HEK293 (cell line): ENCODE results near the gene KIF21A.
A peak's percentile ranks its signal among the peaks of the same experiment; 100 is the strongest.

Source experiments
- CTCF ChIA-PET: fragments of 350-600 bp; formaldehyde crosslinking; extraction: SDS; loops from one replicate; lab custom pipeline; 2021; ENCODE audit warnings: antibody characterized with exemption; lab: Yijun Ruan, JAX
- POLR2A ChIA-PET: fragments of 300-600 bp; formaldehyde crosslinking; extraction: SDS; loops from one replicate; lab custom pipeline; 2020; ENCODE audit warnings: antibody characterized with exemption, inconsistent platforms; lab: Yijun Ruan, JAX
- H3K27ac ChIP-seq: fragments of 200-500 bp; sonication (Bioruptor generic); 2 replicates; pipeline ENCODE4 v1.5.1; 2014; ENCODE audit warnings: low read depth, low read length, control low read depth, inconsistent platforms; ENCODE audit errors: extremely low read depth
- H3K36me3 ChIP-seq, 2 experiments: fragments of 200-500 bp in 1 of 2; sonication (Bioruptor generic) in 1 of 2; 1 replicate in 1 of 2; 2 replicates in 1 of 2; pipeline ENCODE4 v1.5.1; 2014 to 2017; ENCODE audit warnings: inconsistent platforms in 2 of 2, low read length in 2 of 2; ENCODE audit not compliant: control insufficient read depth in 2 of 2, insufficient read depth in 1 of 2
- H3K4me1 ChIP-seq: fragments of 200-500 bp; sonication (Bioruptor generic); 2 replicates; pipeline ENCODE4 v1.5.1; 2014; ENCODE audit warnings: mild to moderate bottlenecking, low read length, inconsistent platforms; ENCODE audit not compliant: control insufficient read depth, insufficient read depth
- H3K4me3 ChIP-seq: 2 replicates; pipeline ENCODE4 v1.5.1; 2011; ENCODE audit warnings: low read depth, mild to moderate bottlenecking, control low read depth, low read length, moderate library complexity
- H3K9me3 ChIP-seq: fragments of 200-500 bp; sonication (Bioruptor generic); 2 replicates; pipeline ENCODE4 v1.5.1; 2014; ENCODE audit warnings: low read depth, low read length, inconsistent platforms; ENCODE audit not compliant: control insufficient read depth, insufficient read depth
- GLIS2 ChIP-seq: fragments of 450-650 bp; formaldehyde crosslinking; IDR thresholded peaks from 2 replicates; pipeline ENCODE4 v1.5.1; 2016; ENCODE audit warnings: missing biosample characterization, missing genetic modification characterization
- HOXC10 ChIP-seq: sonication (generic); formaldehyde crosslinking; IDR thresholded peaks from 2 replicates; pipeline ENCODE4 v1.8.1; 2023; ENCODE audit warnings: mild to moderate bottlenecking, missing genetic modification reagents
- MEIS1 ChIP-seq: sonication (generic); formaldehyde crosslinking; IDR thresholded peaks from 2 replicates; pipeline ENCODE4 v1.8.1; 2022; ENCODE audit warnings: missing genetic modification reagents, mild to moderate bottlenecking, borderline replicate concordance
- SP3 ChIP-seq: fragments of 450-650 bp; formaldehyde crosslinking; IDR thresholded peaks from 2 replicates; pipeline ENCODE4 v1.5.1; 2016; ENCODE audit warnings: missing biosample characterization, missing genetic modification characterization
- SP7 ChIP-seq: fragments of 450-650 bp; formaldehyde crosslinking; IDR thresholded peaks from 2 replicates; pipeline ENCODE4 v1.5.1; 2016; ENCODE audit warnings: missing biosample characterization, missing genetic modification characterization
- YY1 ChIP-seq: fragments of 450-650 bp; formaldehyde crosslinking; IDR thresholded peaks from 2 replicates; pipeline ENCODE4 v1.5.1; 2018; ENCODE audit warnings: missing biosample characterization, missing genetic modification characterization
- ZBTB1 ChIP-seq: fragments of 450-650 bp; formaldehyde crosslinking; IDR thresholded peaks from 2 replicates; pipeline ENCODE4 v1.5.1; 2016; ENCODE audit warnings: missing biosample characterization, missing genetic modification characterization
- ZBTB17 ChIP-seq: fragments of 450-650 bp; formaldehyde crosslinking; IDR thresholded peaks from 2 replicates; pipeline ENCODE4 v1.5.1; 2016; ENCODE audit warnings: missing biosample characterization, missing genetic modification characterization
- ZBTB20 ChIP-seq: fragments of 450-650 bp; formaldehyde crosslinking; IDR thresholded peaks from 2 replicates; pipeline ENCODE4 v1.5.1; 2016; ENCODE audit warnings: missing biosample characterization, missing genetic modification characterization
- ZBTB8A ChIP-seq: fragments of 450-650 bp; formaldehyde crosslinking; IDR thresholded peaks from 2 replicates; pipeline ENCODE4 v1.5.1; 2016; ENCODE audit warnings: missing biosample characterization, missing genetic modification characterization
- ZFHX2 ChIP-seq: fragments of 450-650 bp; formaldehyde crosslinking; conservative IDR thresholded peaks from 2 replicates; pipeline ENCODE4 v1.5.1; 2016; ENCODE audit warnings: missing biosample characterization, missing genetic modification characterization
- ZIC2 ChIP-seq: fragments of 450-650 bp; formaldehyde crosslinking; IDR thresholded peaks from 2 replicates; pipeline ENCODE4 v1.5.1; 2016; ENCODE audit warnings: missing biosample characterization, missing genetic modification characterization
- ZNF155 ChIP-seq: fragments of 450-650 bp; formaldehyde crosslinking; IDR thresholded peaks from 2 replicates; pipeline ENCODE4 v1.5.1; 2016; ENCODE audit warnings: missing biosample characterization, missing genetic modification characterization
- ZNF23 ChIP-seq: fragments of 450-650 bp; formaldehyde crosslinking; IDR thresholded peaks from 2 replicates; pipeline ENCODE4 v1.5.1; 2016; ENCODE audit warnings: missing biosample characterization, missing genetic modification characterization, borderline replicate concordance
- ZNF335 ChIP-seq: fragments of 450-650 bp; formaldehyde crosslinking; conservative IDR thresholded peaks from 2 replicates; pipeline ENCODE4 v1.5.1; 2016; ENCODE audit warnings: missing biosample characterization, missing genetic modification characterization
- ZNF610 ChIP-seq: fragments of 450-650 bp; formaldehyde crosslinking; IDR thresholded peaks from 2 replicates; pipeline ENCODE4 v1.5.1; 2016; ENCODE audit warnings: missing biosample characterization, missing genetic modification characterization, borderline replicate concordance
- ZNF747 ChIP-seq: fragments of 450-650 bp; formaldehyde crosslinking; IDR thresholded peaks from 2 replicates; pipeline ENCODE4 v1.5.1; 2016; ENCODE audit warnings: missing biosample characterization, missing genetic modification characterization
- ZNF76 ChIP-seq: fragments of 450-650 bp; formaldehyde crosslinking; IDR thresholded peaks from 2 replicates; pipeline ENCODE4; 2016; ENCODE audit warnings: low read depth, missing biosample characterization, missing genetic modification characterization, borderline replicate concordance
- ZNF776 ChIP-seq: fragments of 450-650 bp; formaldehyde crosslinking; IDR thresholded peaks from 2 replicates; pipeline ENCODE4 v1.5.0; 2017; ENCODE audit warnings: missing biosample characterization, missing genetic modification characterization, borderline replicate concordance
- TF ChIP-seq, protein P1 (sequence below): fragments of 450-650 bp; formaldehyde crosslinking; IDR thresholded peaks from 2 replicates; pipeline ENCODE4 v1.5.1; 2016; ENCODE audit warnings: missing biosample characterization, missing genetic modification characterization
- TF ChIP-seq, protein P2 (sequence below): fragments of 450-650 bp; formaldehyde crosslinking; optimal IDR thresholded peaks from 2 replicates; pipeline ENCODE3; 2016; ENCODE audit warnings: missing biosample characterization, mild to moderate bottlenecking, missing genetic modification characterization
- TF ChIP-seq, protein P3 (sequence below): fragments of 450-650 bp; formaldehyde crosslinking; IDR thresholded peaks from 2 replicates; pipeline ENCODE4 v1.5.1; 2017; ENCODE audit warnings: missing biosample characterization, missing genetic modification characterization
- TF ChIP-seq, protein P4 (sequence below): fragments of 450-650 bp; formaldehyde crosslinking; IDR thresholded peaks from 2 replicates; pipeline ENCODE4 v1.5.1; 2016; ENCODE audit warnings: missing biosample characterization, missing genetic modification characterization
- TF ChIP-seq, protein P5 (sequence below): fragments of 450-650 bp; formaldehyde crosslinking; IDR thresholded peaks from 2 replicates; pipeline ENCODE4 v1.5.1; 2017; ENCODE audit warnings: missing biosample characterization, missing genetic modification characterization

The KIF21A gene, protein sequence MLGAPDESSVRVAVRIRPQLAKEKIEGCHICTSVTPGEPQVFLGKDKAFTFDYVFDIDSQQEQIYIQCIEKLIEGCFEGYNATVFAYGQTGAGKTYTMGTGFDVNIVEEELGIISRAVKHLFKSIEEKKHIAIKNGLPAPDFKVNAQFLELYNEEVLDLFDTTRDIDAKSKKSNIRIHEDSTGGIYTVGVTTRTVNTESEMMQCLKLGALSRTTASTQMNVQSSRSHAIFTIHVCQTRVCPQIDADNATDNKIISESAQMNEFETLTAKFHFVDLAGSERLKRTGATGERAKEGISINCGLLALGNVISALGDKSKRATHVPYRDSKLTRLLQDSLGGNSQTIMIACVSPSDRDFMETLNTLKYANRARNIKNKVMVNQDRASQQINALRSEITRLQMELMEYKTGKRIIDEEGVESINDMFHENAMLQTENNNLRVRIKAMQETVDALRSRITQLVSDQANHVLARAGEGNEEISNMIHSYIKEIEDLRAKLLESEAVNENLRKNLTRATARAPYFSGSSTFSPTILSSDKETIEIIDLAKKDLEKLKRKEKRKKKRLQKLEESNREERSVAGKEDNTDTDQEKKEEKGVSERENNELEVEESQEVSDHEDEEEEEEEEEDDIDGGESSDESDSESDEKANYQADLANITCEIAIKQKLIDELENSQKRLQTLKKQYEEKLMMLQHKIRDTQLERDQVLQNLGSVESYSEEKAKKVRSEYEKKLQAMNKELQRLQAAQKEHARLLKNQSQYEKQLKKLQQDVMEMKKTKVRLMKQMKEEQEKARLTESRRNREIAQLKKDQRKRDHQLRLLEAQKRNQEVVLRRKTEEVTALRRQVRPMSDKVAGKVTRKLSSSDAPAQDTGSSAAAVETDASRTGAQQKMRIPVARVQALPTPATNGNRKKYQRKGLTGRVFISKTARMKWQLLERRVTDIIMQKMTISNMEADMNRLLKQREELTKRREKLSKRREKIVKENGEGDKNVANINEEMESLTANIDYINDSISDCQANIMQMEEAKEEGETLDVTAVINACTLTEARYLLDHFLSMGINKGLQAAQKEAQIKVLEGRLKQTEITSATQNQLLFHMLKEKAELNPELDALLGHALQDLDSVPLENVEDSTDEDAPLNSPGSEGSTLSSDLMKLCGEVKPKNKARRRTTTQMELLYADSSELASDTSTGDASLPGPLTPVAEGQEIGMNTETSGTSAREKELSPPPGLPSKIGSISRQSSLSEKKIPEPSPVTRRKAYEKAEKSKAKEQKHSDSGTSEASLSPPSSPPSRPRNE (N-terminal part only)

DNA sequence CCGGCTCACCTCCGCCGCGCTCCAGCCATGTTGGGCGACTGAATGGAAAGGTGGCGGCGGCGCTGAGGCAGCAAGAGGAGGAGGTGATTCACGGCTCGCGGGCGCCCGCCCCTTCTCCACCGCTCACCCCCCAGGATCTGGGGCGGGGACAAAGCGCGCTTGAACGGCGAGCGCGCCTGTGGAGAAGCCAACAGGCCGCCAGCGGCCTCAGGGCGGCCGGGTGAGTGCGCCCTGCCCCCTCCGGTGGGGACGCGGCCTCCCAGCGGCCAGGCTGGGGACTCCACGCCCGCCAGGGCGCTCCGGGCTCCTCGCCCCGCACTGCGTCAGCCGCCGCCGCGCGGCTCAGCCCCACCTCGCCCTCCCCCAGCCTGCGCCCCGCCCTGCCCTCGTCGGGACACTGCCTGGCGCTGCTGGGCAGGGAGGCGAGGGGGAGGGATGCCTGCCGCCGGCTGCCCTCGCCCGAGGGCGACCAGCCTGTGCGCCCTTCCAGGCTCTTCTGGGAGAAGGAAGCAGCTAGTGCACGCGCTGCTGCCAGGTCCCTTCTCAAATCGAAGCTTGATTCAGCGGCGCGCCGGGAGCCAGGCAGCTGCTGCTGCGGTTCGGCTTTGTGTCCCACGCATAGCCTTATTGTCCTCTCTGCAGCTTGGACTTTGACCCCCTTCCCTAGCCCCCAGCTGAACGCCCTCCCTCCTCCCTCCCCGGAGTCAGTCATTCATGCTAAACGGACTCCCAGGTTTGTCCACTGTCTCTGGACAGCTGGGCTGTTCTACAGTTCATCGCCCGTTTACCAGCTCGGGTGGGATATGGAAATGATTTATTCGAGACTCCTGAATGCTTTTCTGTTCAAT, at the start of gene KIF21A:
Gene KIF21A, minus strand, starts transcription at position 40 of the 848 bp plus-strand sequence. CDS start 150 bp downstream, outside the sequence.
- Histone ChIP-seq H3K4me1 (peaks cover 17% of the 10 kb centered on the region), H3K36me3 (no peaks in the 10 kb centered on the region), H3K27ac (peak within 1 kb of the TSS; percentile 96), H3K9me3 (no peaks in the 10 kb centered on the region), H3K4me3 (peak within 1 kb of the TSS; percentile 76)
- ChIA-PET POLR2A (interaction anchor here (1.8 kb wide), 1 partner anchor 176 kb away, joined by 7 read pairs; the partner anchor contains the start of gene ABCD2), CTCF (interaction anchor here (0.6 to 0.8 kb wide), 4 partner anchors 78 to 1054 kb away, joined by 3 to 4 read pairs (median 3); partner anchors contain the start of gene ABCD2)
- TF ChIP-seq ZBTB1 (no peak), ZBTB8A (tag by site-specific recombination) (peak; percentile 98), ZNF335 (tag by site-specific recombination) (peak; percentile 61), ZIC2 (peak; percentile 83), ZNF155 (tag by site-specific recombination) (no peak), ZNF747 (tag by site-specific recombination) (no peak), ZFHX2 (tag by site-specific recombination) (no peak; the same call in 1 of the 2 replicates), ZNF23 (tag by site-specific recombination) (no peak), HOXC10 (CRISPR knock-in tag) (no peak), ZNF776 (tag by site-specific recombination) (no peak), YY1 (tag by site-specific recombination) (peak; percentile 77), ZBTB17 (peak; percentile 48), GLIS2 (peak; percentile 97), ZBTB20 (tag by site-specific recombination) (peak; percentile 6; the same call in 1 of the 2 replicates), SP3 (peak; percentile 80), SP7 (0 out of 2 replicates have a peak, but pooled peaks have one; percentile 23), MEIS1 (CRISPR knock-in tag) (peak; percentile 47; the same call in 1 of the 2 replicates), ZNF76 (tag by site-specific recombination) (peak; percentile 56; the same call in 1 of the 2 replicates), ZNF610 (tag by site-specific recombination) (no peak)
- TF ChIP-seq, protein P1, sequence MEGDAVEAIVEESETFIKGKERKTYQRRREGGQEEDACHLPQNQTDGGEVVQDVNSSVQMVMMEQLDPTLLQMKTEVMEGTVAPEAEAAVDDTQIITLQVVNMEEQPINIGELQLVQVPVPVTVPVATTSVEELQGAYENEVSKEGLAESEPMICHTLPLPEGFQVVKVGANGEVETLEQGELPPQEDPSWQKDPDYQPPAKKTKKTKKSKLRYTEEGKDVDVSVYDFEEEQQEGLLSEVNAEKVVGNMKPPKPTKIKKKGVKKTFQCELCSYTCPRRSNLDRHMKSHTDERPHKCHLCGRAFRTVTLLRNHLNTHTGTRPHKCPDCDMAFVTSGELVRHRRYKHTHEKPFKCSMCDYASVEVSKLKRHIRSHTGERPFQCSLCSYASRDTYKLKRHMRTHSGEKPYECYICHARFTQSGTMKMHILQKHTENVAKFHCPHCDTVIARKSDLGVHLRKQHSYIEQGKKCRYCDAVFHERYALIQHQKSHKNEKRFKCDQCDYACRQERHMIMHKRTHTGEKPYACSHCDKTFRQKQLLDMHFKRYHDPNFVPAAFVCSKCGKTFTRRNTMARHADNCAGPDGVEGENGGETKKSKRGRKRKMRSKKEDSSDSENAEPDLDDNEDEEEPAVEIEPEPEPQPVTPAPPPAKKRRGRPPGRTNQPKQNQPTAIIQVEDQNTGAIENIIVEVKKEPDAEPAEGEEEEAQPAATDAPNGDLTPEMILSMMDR (tag by site-specific recombination) = peak; percentile 79
- TF ChIP-seq, protein P2, sequence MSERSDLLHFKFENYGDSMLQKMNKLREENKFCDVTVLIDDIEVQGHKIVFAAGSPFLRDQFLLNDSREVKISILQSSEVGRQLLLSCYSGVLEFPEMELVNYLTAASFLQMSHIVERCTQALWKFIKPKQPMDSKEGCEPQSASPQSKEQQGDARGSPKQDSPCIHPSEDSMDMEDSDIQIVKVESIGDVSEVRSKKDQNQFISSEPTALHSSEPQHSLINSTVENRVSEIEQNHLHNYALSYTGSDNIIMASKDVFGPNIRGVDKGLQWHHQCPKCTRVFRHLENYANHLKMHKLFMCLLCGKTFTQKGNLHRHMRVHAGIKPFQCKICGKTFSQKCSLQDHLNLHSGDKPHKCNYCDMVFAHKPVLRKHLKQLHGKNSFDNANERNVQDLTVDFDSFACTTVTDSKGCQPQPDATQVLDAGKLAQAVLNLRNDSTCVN = peak; percentile 91
- TF ChIP-seq, protein P3, sequence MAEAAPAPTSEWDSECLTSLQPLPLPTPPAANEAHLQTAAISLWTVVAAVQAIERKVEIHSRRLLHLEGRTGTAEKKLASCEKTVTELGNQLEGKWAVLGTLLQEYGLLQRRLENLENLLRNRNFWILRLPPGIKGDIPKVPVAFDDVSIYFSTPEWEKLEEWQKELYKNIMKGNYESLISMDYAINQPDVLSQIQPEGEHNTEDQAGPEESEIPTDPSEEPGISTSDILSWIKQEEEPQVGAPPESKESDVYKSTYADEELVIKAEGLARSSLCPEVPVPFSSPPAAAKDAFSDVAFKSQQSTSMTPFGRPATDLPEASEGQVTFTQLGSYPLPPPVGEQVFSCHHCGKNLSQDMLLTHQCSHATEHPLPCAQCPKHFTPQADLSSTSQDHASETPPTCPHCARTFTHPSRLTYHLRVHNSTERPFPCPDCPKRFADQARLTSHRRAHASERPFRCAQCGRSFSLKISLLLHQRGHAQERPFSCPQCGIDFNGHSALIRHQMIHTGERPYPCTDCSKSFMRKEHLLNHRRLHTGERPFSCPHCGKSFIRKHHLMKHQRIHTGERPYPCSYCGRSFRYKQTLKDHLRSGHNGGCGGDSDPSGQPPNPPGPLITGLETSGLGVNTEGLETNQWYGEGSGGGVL = peak; percentile 78
- TF ChIP-seq, protein P4, sequence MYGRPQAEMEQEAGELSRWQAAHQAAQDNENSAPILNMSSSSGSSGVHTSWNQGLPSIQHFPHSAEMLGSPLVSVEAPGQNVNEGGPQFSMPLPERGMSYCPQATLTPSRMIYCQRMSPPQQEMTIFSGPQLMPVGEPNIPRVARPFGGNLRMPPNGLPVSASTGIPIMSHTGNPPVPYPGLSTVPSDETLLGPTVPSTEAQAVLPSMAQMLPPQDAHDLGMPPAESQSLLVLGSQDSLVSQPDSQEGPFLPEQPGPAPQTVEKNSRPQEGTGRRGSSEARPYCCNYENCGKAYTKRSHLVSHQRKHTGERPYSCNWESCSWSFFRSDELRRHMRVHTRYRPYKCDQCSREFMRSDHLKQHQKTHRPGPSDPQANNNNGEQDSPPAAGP (tag by site-specific recombination) = peak; percentile 14; the same call in 1 of the 2 replicates
- TF ChIP-seq, protein P5, sequence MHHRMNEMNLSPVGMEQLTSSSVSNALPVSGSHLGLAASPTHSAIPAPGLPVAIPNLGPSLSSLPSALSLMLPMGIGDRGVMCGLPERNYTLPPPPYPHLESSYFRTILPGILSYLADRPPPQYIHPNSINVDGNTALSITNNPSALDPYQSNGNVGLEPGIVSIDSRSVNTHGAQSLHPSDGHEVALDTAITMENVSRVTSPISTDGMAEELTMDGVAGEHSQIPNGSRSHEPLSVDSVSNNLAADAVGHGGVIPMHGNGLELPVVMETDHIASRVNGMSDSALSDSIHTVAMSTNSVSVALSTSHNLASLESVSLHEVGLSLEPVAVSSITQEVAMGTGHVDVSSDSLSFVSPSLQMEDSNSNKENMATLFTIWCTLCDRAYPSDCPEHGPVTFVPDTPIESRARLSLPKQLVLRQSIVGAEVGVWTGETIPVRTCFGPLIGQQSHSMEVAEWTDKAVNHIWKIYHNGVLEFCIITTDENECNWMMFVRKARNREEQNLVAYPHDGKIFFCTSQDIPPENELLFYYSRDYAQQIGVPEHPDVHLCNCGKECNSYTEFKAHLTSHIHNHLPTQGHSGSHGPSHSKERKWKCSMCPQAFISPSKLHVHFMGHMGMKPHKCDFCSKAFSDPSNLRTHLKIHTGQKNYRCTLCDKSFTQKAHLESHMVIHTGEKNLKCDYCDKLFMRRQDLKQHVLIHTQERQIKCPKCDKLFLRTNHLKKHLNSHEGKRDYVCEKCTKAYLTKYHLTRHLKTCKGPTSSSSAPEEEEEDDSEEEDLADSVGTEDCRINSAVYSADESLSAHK (tag by site-specific recombination) = 0 out of 2 replicates have a peak, but pooled peaks have one; percentile 20
